ENCODE results near the gene CARTPT.

CARTPT gene

DNA sequence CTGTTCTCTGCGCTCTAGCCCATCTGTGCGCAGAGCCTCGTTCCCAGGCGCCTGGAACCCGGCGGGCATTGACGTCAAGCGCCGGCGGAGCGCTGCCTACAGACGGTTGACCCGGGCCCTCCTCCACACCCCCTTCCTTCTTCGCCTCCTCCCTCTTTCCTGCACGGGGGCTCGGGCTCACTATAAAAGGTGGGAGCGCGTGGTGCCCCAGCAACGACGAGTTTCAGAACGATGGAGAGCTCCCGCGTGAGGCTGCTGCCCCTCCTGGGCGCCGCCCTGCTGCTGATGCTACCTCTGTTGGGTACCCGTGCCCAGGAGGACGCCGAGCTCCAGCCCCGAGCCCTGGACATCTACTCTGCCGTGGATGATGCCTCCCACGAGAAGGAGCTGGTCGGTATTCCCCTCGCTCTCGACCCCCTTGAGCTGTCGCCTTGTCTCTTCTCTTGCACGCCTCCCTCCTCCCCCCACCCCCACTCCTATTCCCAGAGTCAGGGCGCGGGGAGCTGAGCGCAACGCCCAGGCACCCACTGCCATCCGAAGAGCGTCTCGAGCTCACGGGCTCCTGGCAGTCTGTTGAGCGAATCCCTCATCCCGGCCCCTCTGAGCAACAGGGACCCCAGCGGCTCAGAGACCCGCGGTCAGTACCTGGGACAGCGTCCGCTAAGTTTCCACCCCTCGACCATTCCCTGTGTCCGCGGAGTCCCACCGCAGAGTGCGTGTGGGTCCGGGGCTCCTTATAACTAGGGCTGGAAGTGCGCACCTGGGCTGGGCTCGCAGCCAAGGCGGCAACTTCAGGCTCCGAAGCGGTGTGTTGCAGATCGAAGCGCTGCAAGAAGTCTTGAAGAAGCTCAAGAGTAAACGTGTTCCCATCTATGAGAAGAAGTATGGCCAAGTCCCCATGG, at the start of gene CARTPT:
CARTPT (plus strand) TSS at position 213 of the 902 bp plus-strand sequence; CDS start at position 232, 19 bp downstream.
- no peak for DNase-seq (ENCODE audit: low read depth in 3 of 3, low spot score in 1 of 3)

DNA sequence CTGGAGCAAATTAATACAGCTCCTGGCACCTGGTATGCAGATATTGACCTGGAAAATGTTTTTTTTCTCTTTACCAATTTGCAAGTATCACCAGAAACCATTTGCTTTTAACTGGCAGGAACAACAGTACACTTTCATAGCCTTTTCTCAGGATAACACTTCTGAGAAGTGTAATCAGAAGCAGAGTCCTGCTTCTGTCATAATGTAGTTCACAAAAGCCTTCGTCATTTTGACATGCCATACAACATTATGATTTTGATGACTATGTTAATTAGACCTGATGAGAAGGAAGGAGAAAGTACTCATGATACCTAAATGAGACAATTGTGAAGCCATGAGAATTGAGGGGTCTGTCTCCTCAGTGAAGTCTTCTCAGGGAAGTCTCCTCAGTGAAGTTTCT, 41.1 kb upstream of the CARTPT start:
- no peak for DNase-seq (ENCODE audit: low read depth in 3 of 3, low spot score in 1 of 3)

DNA sequence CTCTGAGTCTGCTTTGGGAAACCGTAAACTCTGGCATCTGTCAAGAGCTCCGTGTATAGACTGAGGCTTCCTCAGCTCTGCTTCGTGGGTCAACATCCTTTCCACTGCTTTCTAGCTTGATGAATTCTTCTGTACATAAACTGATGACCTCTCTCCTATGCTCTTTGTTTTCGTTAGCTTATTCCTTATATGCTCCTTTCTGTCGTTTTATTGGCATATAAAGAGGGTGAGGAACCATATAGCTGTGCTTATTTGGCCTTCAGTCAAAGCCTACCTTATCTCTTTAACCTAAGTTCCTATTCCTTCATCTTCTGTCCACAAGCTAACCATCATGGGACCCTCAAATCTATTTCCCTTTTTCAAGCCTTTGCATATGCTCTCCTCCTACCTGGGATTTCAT, 39.4 kb upstream of the CARTPT start:
- no peak for DNase-seq (ENCODE audit: low read depth in 3 of 3, low spot score in 1 of 3)

DNA sequence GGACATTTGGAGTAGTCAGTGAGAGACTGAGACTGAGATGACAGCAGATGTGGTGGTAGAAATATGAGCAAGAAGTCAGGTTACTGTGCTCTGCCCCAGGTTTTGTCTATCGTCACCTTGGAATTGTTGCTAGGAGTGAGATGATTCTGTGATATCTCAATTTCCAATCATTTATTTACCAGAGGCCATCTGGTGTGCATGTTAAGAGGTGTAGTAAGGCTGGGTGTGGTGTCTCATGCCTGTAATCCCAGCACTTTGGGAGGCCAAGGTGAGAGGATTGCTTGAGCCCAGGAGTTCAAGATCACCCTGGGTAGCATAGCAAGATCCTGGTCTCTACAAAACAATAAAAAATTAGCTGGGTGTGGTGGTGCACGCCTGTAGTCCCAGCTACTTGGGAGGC, 38.6 kb upstream of the CARTPT start:
- no peak for DNase-seq (ENCODE audit: low read depth in 3 of 3, low spot score in 1 of 3)

DNA sequence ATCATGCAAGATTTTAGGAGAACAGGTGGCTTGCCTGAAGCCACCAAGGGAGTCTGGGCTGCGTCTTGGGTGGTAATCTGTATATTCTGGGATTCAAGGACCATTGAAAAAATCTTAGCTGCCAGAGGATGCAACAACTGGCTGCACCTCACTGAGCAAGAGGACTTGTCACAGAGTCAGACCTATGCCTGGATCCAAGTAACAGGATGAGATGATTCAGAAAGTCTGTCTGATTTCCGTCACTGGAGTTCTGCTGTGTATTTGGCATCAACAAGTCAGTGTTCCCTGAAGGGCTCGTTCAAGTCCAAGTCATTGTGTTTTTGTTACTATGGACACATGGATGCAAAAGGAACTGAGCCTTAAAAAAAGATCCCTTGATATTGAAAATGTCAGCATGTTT, 37.8 kb upstream of the CARTPT start:
- DNase-seq (ENCODE audit: low read depth in 3 of 3, low spot score in 1 of 3), result no peak

DNA sequence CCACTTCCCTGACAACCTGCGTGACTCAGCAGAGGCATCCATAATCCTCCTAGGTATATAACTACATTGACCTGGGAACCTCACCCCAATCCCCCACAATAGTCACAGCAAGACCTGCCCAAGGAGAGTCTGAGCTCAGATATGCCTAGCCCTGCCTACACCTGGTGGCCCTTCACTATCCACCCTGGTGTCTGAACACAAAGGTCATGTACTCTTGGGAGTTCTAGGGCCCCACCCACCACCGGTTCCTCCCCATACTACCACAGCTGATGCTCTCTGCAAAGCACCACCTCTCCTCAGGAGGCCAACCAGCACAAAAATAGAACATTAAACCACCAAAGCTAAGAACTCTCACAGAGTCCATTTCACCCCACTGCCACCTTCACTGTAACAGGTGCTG, 34.8 kb upstream of the CARTPT start:
- no peak for DNase-seq (ENCODE audit: low read depth in 3 of 3, low spot score in 1 of 3)

DNA sequence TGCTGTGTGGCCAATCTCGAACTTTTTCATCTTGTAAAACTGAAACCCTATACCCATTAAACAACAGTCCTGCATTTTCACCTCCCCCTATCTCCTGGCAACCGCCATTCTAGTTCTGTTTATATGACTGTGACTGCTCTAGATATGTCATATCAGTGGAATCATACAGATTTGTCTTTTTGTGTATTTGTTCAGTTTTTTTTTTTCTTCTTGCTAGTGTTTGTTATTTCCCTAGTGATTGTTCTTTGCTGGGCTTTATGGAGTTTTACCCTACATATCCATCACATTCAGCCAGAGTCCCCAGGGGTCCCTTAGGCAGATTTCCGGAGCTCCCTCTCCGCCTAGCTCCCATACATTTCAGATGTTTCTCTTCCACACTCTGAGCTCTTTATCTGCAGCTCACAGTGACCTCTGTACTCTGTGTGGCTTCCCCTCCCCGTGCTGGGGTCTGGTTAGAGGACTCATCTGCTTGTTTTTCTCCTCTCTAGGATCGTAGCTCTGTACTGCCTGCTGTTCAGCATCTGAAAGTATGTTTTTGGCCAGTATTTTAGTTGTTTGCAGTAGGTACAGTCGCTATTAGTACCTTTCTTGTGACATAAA, 25.1 kb upstream of the CARTPT start:
- DNase-seq (ENCODE audit: low read depth in 3 of 3, low spot score in 1 of 3), result no peak

DNA sequence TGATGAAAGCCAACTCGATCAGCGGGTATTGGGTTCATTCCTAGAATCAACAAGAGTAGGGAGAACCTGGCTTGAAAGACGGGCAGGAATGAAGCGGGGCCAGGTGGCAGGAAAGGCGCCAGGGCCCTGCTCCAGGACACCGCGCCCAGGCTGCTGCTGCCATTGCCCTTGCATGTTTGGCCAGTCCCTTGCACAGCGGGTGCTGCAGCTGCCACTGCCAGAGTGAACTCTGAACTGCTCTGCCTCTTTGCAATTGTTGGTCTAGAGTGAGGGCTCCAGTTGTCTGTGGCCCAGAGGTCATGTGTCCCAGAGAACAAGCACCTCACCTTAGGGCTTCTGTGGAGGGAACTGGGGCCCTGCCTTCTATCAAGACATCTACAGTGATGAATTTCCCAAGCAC, 24.0 kb upstream of the CARTPT start:
- DNase-seq (ENCODE audit: low read depth in 3 of 3, low spot score in 1 of 3), result no peak

DNA sequence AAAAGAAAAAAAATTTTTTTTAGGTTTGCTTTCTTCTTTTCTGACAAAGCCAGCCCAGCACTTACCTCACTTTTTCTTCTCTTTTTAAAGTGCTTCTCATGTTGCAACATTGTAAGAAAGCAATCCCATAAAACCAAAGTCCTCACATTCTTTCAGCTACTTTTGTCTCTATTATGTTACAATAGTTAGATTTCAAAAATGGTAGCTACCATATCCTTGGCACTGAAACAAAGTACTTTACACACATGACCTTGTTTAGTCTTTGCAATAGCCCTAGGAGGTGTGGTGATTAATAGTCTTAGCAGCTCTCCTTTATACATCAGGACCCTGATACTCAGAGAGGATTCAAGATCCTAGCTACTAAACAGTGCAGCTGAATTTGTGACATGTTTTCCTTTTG, 23.5 kb upstream of the CARTPT start:
- DNase-seq (ENCODE audit: low read depth in 3 of 3, low spot score in 1 of 3), result no peak

DNA sequence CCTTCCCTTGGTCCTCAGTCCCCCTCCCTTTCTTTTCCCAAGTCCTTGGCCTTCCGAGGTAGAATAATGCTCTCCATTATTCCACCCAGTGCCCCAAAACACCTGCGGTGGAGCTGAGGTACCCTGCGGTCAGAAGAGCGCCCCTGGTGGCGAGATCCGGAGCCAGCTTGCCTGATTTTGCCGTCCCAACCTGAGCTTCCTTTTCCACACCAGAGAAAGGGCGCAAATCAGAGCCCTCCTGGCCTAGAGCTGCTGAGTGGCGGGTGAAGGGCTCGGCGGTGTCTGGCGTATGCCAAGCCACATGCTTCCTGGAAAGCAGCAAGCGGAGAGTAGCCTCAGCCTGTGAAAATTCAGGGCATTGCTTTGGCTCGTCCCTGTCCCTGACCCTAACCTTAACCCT, 21.1 kb upstream of the CARTPT start:
- DNase-seq (ENCODE audit: low read depth in 3 of 3, low spot score in 1 of 3), result no peak

DNA sequence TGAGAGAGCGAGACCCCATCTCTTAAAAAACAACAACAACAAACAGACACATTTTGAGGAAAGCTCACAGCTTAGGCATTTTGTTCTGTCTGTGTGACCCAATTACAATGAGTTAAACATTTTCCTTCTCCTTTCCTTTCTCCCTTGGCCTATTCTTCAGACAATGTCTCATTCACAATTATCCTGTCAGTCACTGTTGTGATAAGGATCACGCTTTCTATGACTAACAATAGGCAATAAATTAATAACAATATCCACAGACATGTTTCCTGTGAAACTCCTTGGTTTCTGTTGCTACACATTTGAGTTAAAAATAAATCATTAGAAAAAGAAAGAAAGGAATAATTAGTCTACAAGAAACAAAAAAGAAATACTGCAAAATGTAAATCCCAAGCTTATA, 19.8 kb upstream of the CARTPT start:
- DNase-seq (ENCODE audit: low read depth in 3 of 3, low spot score in 1 of 3), result no peak

DNA sequence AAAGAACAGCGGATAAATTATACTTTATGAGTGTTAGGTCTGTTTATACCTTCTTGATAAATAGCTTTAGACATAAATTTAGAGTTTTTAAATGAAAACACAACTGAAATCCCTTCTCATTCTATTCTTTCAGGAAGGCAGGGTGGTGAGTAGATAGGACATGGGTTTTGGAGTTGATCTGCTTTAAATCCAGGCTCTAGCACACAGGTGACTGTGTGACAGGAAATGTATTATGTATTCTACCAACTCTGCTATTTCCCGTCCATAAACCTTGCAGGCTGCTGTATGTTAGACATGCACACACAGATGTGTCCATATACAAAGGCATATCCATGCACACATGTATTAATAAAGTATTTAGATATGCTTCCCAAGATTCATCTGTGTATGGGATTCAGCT, 19.3 kb upstream of the CARTPT start:
- DNase-seq (ENCODE audit: low read depth in 3 of 3, low spot score in 1 of 3), result no peak

DNA sequence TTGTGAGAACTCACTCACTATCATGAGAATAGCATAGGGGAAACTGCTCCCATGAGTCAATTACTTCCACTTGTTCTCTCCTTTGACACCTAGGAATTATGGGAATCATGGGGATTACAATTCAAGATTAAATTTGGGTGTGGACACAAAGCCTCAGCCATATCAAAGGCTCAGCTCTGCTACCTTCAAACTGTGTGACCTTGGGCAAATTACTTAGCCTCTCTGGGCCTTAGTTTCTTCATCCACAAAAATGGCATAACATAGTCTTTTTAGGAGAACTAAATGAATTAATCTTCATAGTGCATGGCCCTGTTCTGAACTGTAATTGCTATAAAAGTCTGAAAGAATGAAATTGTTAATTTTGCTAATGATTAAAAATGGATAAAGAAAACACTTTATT, 18.3 kb upstream of the CARTPT start:
- DNase-seq (ENCODE audit: low read depth in 3 of 3, low spot score in 1 of 3), result no peak

DNA sequence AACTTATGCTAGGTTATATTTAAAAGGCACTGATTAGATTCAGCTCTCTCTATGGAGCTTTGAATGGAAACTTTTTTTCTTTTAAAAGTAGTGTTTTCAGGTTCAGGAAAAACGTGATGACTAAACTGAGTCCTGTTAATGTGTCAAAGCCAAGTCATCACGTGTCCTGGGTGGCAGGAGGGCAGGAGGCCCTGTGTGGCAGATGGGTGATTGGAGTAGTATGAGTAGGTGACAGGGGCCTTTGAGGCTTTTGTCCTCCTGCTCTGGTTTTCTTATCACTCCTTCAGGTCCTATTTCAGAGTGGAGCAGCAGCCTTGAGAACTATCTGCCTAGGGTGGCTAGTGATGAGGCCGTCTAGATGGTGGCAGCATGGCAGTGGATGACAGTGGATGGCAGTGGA, 17.7 kb upstream of the CARTPT start:
- DNase-seq (ENCODE audit: low read depth in 3 of 3, low spot score in 1 of 3), result no peak

DNA sequence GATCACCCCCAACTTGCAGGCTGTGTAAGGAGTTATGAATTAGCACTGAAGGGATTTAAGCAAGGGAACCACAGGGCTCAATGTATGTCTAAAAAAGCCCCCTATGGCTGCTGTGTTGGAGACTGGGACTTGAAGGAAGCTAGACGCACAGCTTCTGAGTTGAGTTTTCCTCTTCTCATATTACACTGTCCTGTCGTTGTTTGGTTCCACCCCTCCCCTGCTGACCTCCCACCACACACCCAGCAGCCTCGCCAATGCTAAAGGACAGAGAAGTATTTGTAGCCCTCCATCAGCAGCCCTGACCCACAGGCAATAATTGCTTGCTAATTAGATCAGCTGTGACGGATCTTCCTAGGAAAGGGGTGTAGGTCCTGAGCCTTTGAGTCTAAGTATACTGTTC, 15.1 kb upstream of the CARTPT start:
- DNase-seq (ENCODE audit: low read depth in 3 of 3, low spot score in 1 of 3), result no peak

DNA sequence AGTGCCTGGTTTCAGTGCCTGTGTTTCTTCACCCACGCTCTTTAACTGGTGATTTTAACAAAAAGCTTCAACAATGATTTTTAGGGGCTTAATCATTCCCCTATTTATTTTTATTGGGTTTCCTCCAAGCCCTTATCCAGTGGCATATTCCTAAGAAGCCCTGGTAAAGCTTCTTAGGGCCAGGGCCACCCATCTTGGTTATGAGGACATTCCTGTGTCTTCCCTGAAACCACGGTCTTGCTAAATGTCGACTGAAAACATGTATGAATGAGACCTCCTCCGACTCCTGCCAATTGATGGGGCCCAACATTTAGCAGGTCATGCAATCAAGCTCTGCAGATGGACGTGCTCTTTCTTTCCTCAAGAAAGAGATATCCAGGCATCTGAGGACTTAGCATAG, 13.7 kb upstream of the CARTPT start:
- no peak for DNase-seq (ENCODE audit: low read depth in 3 of 3, low spot score in 1 of 3)

DNA sequence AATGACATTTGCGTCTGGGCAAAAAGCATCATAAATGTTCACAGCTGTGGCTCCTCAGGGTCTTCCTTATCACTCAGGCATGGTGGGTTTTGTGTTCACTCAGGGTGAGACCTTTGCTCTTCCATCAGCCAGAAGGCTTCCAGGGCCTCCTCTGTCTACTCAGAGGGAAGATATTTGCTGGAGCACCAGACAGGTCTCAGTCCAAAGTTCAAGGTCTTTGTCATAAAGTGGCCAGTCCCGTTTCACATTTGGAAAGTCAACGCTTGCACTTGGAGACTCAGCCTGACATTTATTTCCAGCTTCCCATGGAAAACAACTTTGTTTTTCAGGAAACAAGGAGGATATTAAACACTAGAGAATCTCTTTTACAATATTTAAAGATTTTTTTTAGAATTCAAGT, 12.2 kb upstream of the CARTPT start:
- no peak for DNase-seq (ENCODE audit: low read depth in 3 of 3, low spot score in 1 of 3)

DNA sequence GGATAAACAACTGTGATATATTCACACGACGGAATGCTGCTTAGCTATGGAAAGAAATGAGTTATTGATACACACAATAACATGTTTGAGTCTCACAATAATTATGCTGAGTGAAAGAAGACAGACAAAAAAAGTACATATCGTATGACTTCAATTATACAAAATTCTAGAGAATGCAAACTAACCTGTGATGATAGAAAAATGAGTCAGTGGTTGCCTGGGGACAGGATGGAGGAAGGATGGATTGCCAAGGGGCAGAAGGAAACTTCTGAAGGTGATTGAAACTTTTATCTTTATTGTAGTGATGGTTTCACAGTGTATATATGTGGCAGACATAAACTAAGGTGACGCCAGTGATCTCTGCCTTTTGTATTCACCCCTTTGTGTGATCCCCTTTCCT, 7.5 kb upstream of the CARTPT start:
- no peak for DNase-seq (ENCODE audit: low read depth in 3 of 3, low spot score in 1 of 3)

DNA sequence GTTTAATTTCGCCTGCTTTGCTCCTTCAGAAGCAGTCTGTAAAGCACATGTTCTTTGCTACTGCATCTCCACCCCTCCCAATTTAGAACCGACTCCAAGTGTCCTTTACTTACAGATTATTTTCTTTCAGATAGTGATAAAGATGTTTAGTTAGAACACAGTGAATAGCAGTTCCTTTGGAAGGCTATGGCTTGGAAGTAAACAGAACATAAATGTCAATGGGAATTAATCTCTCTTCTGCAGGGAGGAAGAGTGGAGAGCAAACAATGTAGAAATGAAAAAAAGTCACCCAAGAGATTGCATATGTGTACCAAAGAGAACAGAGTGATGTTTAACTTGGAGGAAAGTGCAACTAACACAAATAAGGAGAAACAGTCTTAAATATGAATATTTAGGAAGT, 4.2 kb upstream of the CARTPT start:
- no peak for DNase-seq (ENCODE audit: low read depth in 3 of 3, low spot score in 1 of 3)

DNA sequence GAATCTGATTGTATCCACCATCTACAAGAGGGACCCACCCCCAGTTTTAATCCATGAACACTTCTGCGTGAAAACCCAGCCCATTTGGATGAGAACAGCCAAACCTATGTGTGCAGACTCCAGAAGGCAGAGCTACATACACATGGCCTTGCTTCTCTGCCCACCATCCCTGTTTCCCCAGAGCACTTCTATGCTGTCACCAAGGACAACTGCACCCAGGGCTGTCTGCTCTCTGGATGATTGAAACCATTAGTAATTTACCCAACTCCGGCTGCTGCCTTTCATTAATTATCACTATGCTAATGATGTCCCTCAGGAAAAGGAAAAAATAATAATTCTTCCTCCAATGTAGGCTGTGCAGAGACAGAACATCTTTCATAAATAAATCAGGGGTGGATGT, 8.9 kb downstream of the CARTPT start:
- no peak for DNase-seq (ENCODE audit: low read depth in 3 of 3, low spot score in 1 of 3)

DNA sequence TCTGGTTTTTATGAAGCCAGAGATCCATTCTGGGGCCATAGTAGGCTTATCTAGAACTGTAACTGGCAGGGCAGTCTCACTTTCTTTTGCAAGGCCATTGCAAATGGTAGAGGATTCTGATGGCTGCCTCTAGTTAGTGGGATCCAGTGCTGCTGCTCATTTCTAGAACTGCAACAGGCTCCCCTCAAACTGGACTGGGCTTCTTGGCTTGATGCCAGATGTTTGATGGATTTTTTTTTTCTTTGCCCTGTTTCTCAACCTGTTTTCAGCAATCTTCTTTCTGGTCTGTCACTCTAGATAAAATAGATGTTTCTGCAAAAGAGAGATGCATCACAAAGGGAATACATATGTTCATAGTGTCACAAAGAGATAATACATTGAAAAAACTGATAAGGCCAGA, 11.9 kb downstream of the CARTPT start:
- no peak for DNase-seq (ENCODE audit: low read depth in 3 of 3, low spot score in 1 of 3)

DNA sequence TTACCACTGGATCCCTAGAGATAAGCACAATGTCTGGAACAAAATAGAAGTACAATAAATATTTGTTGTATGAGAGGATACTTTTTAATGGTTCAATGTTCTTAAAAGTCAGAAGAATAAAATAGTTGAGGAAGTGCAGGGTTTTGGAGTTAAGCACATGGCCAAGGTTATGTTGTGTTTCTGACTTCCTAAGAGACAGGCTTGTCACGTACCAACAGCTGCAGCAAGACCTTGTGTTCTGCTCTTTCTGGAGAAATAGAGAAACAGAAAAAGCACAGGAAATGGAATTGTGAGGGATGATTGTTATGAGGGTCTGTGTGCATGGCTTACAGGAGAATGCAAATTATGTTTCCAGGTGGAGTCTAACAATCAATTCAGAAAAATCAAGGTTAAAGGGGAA, 12.9 kb downstream of the CARTPT start:
- DNase-seq (ENCODE audit: low read depth in 3 of 3, low spot score in 1 of 3), result no peak

DNA sequence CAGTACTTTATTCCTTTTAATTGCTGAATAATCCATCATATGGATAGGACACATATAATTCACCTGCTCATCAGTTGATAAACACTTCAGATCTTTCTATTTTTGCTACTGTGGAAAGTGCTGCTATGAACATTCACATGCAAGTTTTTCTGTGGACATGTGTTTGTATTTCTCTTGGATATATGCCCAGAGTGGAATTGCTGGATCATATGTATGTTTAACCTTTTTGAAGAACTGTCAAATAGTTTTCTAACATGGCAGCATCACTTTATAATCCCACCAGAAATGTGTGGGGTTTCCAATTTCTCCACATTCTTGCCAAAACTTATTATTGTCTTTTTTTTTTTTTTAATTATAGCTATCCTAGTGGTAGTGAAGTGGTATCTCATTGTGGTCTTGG, 15.1 kb downstream of the CARTPT start:
- no peak for DNase-seq (ENCODE audit: low read depth in 3 of 3, low spot score in 1 of 3)

Measured in stimulated activated CD4-positive, alpha-beta T cell treated with anti-CD3 and anti-CD28 coated beads, TNF-alpha, amount 100 ng/mL, for 1 hour (primary cell).